GM19397 (cell line): ENCODE results near the gene TEX51.

ENCODE experiments used
- ATAC-seq: cut with Tn5 transposase; IDR thresholded peaks from one replicate; pipeline ENCODE4 v1.9.1; 2021; ENCODE audit warnings: mild to moderate bottlenecking, moderate library complexity; ENCODE audit not compliant: unreplicated experiment

TEX51 gene

DNA sequence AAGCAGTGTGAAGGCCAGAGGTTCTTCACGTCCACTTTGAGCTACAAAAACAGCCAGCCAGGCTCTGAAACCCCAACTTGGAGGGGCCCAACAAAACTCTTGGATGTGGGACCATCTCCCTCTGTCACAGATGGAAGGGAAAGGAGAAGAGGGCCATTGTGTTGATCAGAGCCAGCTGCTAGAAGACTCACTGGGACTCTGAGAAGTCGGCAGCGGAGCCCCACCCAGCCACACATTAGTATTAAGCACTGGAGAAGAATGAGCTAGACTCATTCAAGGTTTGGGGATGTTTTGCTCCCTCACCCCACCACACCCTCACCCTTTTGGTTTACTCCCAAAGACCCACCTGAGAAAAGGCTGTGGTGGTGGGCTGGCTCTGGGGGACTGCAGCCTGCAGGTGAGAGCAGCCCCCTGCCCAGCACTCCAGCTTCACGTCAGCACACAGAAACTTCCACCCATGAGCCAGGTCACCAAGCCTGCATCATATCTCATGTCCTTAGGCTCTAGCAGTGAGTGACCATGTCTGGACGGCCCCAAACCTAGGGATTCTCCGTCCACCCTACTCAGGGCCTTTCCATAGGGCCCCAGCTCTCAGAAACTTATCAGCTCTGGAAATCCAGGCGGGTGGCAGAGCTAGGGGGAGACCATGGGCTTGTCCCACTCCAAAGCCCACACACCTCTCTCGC, 12.6 kb downstream of the TEX51 start:
- no peak for ATAC-seq

DNA sequence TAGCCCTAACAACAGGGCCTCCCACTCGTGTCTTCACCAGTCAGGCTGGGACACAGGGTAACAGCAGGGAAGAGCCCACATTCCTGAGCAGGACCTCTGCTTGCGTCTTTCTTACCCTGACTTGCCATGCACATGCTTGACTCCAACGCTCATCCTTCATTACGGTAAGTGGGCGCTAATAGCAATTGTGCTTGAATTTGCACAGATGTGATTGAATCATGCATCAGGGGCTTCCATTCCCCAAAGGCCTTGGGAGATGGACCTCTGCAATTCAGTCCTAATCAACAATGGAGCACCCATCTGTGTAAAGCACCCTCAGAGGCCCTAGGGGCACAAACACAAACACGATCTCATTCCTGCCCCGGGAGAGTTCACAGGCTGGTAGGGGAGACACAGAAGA, 13.5 kb downstream of the TEX51 start:
- ATAC-seq = no peak

DNA sequence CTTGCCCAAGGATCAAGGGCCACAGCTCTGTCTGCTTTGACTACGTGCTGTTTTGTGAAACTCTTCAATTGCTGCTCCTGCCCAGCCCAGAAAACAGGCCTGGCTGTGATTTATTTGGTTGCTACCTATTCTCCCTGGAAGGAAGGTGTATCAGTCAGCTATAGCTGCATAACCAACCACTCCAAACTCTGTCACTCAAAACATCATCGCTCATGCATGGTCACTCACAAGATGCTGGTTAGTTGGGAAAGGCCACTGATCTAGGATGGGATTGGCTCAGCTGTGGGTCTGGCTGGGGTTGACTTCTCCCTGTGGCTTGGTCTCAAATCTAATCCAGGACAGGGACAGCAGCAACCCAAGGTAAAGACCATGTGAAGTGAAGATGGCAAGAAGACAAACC, 14.6 kb downstream of the TEX51 start:
- ATAC-seq = no peak

- no peak for ATAC-seq
Observed at GRCh38 chr2:126913881-126914615, 15.4 kb downstream of the TEX51 start.

DNA sequence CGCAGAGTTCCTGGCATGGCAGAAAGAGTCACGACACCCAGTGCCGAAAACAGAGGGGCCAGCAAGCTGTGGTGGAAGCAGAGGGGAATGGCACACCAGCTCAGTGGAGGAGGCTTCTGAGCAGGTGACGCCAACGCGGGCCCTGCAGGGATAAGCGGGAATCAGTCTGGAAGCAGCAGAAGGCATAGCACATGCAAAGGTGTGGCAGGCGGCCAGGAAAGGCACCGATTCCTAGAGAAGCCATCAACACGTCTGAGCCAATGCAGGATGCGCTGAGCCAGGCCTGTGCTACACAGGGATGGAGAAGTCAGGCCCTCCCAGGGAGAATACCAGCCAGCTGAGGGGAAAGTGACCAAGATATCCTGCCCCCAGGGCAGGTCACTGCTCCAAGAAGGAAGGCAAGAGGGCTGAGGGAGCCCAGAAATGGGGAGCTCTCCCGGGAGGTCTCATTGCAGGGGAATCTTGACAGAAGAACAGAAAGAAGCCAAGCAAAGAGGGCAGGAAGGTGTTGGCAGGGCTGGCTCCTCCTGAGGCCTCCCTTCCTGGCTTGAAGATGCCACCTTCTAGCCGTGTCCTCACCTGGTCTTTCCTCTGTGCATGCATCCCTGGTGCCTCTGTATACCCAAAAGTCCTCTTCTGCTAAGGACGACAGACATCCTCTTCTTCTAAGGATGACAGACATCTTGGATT, 16.3 kb downstream of the TEX51 start:
- ATAC-seq = no peak

- ATAC-seq = no peak
Observed at GRCh38 chr2:126915903-126916302, 17.2 kb downstream of the TEX51 start.

- no peak for ATAC-seq
Observed at GRCh38 chr2:126916744-126917143, 18.1 kb downstream of the TEX51 start.

GRCh38 chr2:126921066-126921465, 22.4 kb downstream of the TEX51 start:
- ATAC-seq = no peak

DNA sequence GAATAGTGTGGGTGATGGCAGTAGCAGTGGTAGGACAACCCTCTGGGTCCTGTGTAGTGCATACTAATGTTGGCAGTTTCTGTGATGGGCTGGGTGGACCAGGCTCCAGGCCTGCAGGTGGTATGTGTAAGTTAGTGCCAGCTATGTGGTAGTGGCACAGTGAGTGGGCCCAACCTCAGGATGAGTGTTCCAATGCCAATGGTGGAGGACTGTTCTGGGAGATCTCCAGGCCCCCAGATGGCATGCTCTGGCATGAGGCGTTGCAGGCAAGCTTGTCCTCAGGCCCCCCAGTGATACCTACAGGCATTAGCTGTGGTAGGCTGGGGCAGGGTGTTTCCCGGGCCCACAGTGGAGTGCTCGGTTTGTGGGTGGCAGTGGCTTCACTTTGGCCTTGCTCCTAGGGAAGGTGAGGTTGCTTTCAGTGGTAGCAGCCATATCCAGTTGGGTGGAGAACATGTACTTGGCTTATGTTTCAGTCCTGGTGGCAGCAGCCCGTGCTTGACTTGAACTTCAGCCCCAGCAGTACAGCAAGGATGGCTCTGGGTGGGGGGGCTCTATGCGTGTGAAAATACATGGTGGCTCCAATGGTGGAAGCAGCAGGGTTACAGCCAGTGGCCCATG, 32.4 kb downstream of the TEX51 start:
- no peak for ATAC-seq

DNA sequence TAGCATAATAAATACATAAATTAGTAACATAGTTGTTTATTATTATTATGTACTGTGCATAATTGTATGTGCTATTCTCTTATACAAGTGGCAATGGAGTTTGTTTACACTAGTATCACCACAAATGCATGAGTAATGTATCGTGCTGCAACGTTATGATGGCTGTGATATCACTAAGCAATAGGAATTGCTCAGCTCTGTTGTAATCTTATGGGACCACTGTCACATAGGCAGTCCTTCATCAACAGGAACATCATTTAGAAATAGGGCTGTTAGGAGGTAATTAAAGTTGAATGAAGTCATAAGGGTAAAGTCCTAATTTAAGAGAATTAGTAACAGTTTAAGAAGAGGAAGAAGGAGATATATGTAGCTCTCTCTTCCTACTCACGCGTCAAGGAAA, 33.8 kb downstream of the TEX51 start:
- no peak for ATAC-seq

DNA sequence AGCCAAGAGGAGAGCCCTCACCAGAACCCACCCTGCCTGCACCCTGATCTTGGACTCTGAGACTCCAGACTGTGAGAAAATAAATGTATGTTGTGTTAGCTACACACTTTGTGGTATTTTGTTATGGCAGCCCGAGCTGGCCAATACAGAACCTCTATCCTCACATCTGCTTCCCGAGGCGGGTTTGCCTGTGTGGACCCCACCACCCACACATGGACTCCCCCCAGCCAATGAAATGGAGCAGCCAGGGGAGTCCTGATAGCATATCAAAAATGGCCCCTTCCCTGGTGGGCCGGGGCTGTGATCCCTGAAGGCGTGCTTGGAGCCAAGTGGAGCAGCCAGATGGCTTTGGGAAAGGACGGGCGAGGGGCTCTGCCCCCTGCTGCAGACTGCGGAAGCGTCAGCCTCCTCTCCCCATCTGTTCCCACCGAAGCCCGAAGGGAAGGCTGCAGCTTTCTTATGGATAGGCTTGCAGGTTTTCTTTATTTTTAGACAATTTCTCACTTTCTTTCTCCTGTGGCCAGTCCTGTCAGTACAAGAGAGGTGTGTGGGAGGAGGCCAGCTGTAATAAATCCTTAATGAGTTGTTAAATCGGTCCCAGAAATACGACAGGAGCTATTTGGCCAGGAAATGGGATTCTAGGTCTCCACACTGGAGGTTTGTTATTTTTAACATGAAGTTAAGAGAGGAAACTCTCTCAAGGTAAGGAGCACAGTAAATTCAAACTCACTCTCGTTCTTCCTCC, 34.4 kb downstream of the TEX51 start:
- ATAC-seq = no peak

DNA sequence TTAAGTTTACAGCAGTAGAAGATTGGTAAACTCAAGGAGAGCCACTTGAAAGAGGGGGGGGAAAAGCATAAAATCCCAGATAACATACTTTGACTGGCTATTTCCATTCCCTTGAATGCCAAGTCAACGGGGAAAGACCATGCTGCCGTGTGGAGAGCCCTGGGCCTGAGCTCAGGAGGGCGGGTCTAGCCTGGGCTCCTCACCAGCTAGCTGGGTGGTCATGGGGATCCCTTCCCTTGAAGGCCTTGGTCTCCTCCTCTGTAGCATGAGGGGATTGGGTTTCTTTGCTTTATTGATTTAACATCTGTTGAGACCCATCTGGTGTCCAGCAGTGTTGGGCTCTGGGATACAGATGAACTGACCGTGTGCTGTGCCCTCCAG, 35.0 kb downstream of the TEX51 start:
- ATAC-seq = no peak

DNA sequence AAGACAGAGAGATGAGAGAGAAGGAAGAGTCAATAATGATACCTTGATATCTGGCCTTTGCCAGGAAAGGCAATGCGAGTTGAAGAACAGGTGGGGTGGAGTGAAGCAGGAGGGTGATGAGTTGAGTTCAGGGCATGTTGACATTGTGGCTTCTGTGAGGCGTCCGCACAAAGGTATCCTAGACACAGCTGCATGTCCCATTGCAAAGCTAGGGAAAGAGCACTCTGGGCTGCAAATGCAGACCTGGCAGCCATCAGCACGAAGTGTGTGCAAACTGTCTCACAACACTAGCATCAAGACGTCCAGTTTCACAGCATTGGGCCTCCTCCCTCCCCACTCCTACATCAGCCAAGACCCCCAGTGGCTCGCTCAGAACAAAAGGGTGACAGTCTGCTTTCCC, 36.1 kb downstream of the TEX51 start:
- ATAC-seq = no peak

DNA sequence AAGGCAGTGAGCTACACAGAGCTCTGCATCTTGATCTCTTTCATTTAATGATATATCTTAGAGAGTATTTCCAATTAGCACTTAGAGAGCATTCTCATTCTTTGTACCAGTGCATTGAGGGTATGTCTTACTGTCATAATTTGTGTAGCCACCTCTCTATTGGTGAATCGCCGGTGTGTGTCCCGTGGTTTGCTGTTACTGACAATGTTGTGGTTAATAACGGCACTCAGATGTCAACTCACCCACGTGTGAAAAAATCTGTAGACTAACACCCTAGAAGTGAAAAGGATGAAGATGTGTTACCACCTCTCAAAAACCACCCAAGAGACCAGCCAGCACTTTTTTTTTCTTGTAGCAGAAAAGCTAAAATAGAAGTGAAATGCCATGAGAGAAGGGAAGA, 37.1 kb downstream of the TEX51 start:
- no peak for ATAC-seq

DNA sequence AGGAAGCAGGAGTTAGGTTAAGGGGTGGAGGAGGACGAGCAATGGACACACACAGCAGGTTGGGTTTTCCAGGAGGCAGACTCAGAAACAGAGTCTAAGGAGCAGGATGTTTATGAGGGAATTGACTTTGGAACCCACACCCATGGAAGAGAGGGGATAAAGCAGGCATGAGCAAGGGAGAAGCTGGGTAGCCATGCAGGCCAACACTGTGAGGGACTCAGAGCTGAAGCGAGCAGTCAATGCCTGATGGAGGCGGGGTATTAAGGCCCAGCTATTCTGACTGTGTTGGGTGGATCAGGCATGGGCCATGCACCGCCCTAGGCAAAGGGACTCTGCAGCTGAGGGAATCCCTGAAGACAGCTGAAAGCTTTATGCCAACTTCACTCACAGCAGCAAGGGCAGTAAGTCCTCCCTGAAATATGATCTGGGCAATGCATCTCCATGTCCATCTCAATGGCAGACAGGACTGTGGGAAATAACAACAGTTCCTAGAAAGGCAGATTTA, 37.6 kb downstream of the TEX51 start:
- no peak for ATAC-seq

DNA sequence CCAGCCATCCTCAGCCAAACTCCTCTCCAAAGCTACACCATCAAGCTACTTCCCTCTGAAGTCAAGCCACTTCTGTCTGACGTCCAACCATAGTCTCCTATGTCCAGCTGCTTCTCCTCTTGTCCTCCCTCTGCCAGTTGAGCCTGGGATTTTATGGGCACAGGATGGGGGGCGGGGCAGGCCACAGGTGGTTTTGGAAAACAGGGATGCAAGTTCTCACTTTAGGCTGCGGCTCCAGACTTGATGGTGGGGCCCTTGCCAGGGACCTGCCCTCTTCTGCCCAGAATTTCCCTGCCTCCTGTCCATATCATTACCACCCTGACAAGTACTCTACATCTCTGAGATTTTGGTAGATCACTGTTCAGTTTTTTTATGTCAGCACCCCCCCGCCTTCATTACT, 41.6 kb downstream of the TEX51 start:
- no peak for ATAC-seq

DNA sequence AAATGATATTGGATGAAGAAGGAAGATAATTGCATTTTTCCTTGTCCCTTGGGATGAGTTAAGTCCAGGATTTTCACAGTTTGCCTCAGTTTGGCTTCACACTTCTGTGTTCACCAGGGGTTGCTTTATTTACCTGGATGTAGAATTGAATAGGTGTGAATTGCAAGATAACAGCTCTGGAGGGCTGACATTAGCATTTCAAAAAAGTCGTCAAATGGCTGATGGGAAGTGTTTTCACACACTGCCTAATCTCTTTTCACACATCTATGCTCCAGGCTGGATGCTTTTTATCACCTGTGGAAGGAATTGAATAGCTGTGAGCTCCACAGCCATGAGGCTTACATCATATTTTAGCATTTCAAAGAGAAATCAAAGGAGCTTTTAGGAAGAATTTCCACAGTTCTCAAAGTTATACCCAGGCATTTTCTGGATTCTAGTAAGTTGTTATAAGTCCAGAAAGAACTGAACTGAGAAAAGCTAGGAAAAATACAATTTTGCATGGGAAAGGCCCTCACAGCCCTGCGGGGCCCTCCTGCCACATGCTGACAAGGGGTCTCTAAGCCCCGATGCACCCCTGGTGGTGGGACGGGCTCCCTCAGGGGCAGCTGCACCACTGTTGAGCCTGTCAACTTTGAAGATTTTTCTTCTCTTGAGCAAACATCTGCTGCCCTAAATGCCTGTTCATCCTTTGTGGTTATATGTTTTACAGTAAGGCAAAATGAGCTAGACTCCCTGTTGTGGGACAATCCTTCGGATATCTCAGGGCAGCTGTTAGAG, 43.9 kb downstream of the TEX51 start:
- no peak for ATAC-seq

DNA sequence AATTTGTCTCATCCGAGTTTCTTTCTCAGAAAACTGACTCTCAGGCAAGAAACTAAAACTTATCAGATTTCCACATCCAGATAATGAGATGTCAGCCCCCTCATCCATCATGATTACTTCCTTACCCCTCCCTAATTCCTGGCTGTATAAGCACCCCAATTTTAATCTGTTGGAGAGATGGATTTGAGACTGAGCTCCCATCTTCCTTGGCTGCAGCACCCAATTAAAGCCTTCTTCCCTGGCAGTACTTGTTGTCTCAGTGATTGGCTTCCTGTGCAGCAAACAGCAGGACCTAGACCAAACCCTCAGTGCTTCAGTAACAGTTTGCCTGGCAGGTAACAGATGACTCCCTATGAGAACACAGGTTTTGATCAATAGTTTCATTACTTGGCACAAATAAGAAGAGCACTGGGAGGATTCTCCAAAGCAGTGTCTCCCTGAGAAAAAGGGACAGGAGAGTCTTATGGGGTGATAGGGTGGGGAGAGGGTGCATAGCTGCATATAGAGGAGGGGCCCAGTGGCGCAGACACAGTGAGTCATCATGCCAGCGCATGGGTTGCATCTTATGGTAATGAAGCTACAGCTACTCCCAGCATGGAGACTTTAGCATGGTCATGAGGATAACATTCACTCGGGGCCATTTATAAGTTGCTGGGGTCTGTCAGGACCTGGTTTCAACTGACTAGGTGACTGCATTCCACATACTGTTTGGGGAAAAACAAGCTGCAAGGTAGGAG, 45.1 kb downstream of the TEX51 start:
- no peak for ATAC-seq

DNA sequence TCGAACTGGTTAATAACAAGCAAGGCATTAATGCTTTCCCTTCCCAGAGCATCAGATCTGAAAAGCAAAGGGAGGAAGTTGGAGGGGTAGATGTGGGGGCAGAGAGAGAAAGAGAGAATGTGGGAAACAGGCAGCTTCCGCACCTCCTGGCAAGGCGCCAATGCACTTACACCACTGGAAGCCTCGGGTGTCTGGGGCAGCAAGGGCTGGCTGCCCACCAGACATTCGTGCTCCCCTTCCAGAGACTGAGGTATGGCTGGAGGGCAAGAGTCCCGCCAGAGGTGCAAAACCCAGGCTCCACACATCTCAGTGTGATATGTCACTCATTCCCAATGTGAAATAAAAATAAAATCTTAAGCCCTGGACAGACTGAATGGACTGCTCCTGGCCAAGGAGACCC, 46.4 kb downstream of the TEX51 start:
- ATAC-seq = no peak
